ENCODE measurements around the gene PYGO2. TPM values are rescaled to one million over a fixed set of nuclear protein-coding genes. Genes with fewer than 3 reads are reported as not detected.
"Not testable (repeated sequence)": the region's sequence is repeated elsewhere in the genome, so short reads cannot be mapped to it uniquely, and the experiment has no call there.

PYGO2 gene
- total RNA-seq, 2 donors from 2014 or later = 44.1 to 44.6 TPM

DNA sequence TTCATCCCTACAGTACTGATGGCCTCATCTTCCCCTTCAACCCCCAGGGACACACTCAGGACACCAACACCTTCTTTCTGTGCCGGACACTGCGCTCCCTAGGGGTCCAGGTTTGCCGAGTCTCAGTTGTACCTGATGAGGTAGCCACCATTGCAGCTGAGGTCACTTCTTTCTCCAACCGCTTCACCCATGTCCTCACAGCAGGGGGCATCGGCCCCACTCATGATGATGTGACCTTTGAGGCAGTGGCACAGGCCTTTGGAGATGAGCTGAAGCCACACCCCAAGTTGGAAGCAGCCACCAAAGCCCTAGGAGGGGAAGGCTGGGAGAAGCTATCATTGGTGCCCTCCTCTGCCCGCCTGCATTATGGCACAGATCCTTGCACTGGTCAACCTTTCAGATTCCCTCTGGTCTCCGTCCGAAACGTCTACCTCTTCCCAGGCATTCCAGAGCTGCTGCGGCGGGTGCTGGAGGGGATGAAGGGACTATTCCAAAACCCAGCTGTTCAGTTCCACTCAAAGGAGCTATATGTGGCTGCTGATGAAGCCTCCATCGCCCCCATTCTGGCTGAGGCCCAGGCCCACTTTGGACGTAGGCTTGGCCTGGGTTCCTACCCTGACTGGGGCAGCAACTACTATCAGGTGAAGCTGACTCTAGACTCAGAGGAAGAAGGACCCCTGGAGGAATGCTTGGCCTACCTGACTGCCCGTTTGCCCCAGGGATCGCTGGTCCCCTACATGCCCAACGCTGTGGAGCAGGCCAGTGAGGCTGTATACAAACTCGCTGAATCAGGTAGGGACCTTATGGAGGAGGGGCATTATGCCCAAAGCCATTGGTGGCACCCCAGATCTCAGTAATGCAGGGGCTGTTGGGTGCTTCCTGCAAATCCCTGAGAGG is 26.7 kb upstream of the PYGO2 start:
- peaks cover 6% of the 10 kb centered on the region for H3K4me1 ChIP-seq (replicated peaks)
- H3K27ac ChIP-seq = no peak overlapping the region
- H3K36me3 ChIP-seq = peaks cover 0 to 8% of the 10 kb centered on the region in 2 donors
- intact Hi-C loops (cut with DNase I) = no loop called here
- 87% methylated on average over 16 of the region's 17 CpGs for WGBS
- no peak for DNase-seq (ENCODE audit: low spot score)
- TF ChIP-seq POLR2A (IDR thresholded peaks at IDR 0.05) (no peak), CTCF (IDR thresholded peaks at IDR 0.05) (no peak), POLR2AphosphoS5 (IDR thresholded peaks at IDR 0.05) (no peak)
- H3K4me3 ChIP-seq = no peak overlapping the region
- no peaks in the 10 kb centered on the region for H3K27me3 ChIP-seq (replicated peaks; ENCODE audit: insufficient read depth)
- no peaks in the 10 kb centered on the region for H3K9me3 ChIP-seq

DNA sequence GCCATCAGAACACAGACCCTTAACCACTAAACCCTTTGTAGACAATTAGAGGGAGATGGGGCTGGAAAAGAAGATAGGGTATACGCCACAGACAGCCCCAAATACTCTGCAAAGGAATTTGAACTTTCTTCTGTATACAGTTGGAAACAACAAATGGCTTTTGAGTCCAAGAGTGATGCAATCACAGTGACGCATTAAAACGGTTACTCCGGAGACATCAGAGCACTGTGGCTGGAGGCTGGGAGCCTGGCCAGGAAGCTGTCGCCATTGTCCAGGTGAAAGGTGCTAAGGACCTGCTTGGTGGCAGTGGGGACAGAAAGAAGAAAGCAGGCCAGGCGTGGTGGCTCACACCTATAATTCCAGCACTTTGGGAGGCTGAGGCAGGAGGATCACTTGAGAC is 25.7 kb upstream of the PYGO2 start:
- H3K36me3 ChIP-seq = peaks cover 0 to 8% of the 10 kb centered on the region in 2 donors
- H3K27ac ChIP-seq = no peak overlapping the region
- H3K27me3 ChIP-seq (replicated peaks; ENCODE audit: insufficient read depth) = no peaks in the 10 kb centered on the region
- H3K9me3 ChIP-seq = no peaks in the 10 kb centered on the region
- no peak overlapping the region for H3K4me3 ChIP-seq
- WGBS = 74% methylated on average over 6 of the region's 6 CpGs
- intact Hi-C loops (cut with DNase I) = no loop called here
- peaks cover 6% of the 10 kb centered on the region for H3K4me1 ChIP-seq (replicated peaks)
- TF ChIP-seq POLR2A (IDR thresholded peaks at IDR 0.05) = no peak
- TF ChIP-seq POLR2AphosphoS5 (IDR thresholded peaks at IDR 0.05) = no peak
- DNase-seq (ENCODE audit: low spot score) = no peak

GRCh38 chr1:154986736-154987135 is 25.2 kb upstream of the PYGO2 start:
- H3K9me3 ChIP-seq; H3K4me1 ChIP-seq (replicated peaks); H3K27ac ChIP-seq; H3K4me3 ChIP-seq; DNase-seq (ENCODE audit: low spot score); intact Hi-C loops (cut with DNase I); H3K27me3 ChIP-seq (replicated peaks; ENCODE audit: insufficient read depth); H3K36me3 ChIP-seq: not testable (repeated sequence)
- WGBS = 93% methylated on average over 4 of the region's 4 CpGs

GRCh38 chr1:154983776-154984466 is 22.3 kb upstream of the PYGO2 start:
- Histone ChIP-seq H3K27me3 (replicated peaks; ENCODE audit: insufficient read depth) (no peaks in the 10 kb centered on the region), H3K36me3 (peaks cover 0 to 8% of the 10 kb centered on the region in 2 donors), H3K4me3 (peak overlapping the region; percentile 47 to 54), H3K4me1 (replicated peaks) (peaks cover 6% of the 10 kb centered on the region), H3K9me3 (no peaks in the 10 kb centered on the region), H3K27ac (peak overlapping the region; percentile 47 to 72)
- no peak for DNase-seq (ENCODE audit: low spot score)
- 9% methylated on average over 17 of the region's 17 CpGs for WGBS
- TF ChIP-seq CTCF (IDR thresholded peaks at IDR 0.05) (no peak), POLR2AphosphoS5 (IDR thresholded peaks at IDR 0.05) (no peak), POLR2A (IDR thresholded peaks at IDR 0.05) (no peak)
- intact Hi-C loops (cut with DNase I) = no loop called here

DNA sequence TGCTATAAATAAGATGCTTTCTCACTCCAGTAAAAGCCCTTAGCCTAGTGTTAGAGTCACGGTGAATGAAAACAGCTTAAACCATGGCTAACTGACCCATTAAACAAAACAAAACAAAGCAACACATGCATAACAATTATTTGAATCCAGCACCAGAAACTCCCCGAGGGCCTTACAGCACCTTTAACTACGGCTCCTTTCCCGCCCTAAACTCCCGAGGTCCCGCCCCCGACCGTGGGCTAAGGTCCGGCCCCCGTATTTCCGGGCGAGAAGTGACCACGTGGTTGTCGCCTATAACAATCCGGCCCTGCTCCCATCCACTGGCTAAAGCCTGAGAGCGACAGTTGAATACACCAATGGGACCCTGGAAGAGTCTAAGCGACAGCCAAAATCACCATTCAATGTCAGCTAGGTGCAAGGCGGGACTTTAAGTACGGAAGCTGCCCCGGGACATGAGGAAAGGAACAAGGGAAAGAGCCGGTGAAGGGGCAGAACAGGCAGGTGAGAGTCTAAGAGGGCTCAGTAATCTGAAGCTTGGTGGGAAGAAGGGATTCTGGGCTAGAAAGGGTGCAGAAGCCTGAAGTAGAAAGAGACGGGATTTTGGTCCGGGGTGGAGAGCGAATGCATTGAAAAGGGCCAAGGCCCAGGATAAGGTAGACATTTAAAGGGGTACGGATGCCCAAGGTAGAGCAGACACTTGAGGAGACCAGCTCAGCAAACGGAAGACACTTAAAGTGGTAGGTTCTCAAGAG is 21.5 kb upstream of the PYGO2 start, which contains the start of gene FLAD1:
TSS of gene FLAD1 (plus strand) at position 448 of the 752 bp plus-strand sequence. CDS start 351 bp downstream, outside the sequence.
- H3K4me1 ChIP-seq (replicated peaks) = peaks cover 6% of the 10 kb centered on the region
- DNase-seq (ENCODE audit: low spot score) = peak; percentile 99
- TF ChIP-seq POLR2AphosphoS5 (IDR thresholded peaks at IDR 0.05) (peak; percentile 100), POLR2A (IDR thresholded peaks at IDR 0.05) (no peak), CTCF (IDR thresholded peaks at IDR 0.05) (peak in 1 of 4 experiments; percentile 26)
- H3K9me3 ChIP-seq = no peaks in the 10 kb centered on the region
- intact Hi-C loops (cut with DNase I) = no loop called here
- peak within 1 kb of the TSS; percentile 47 to 54 for H3K4me3 ChIP-seq
- under 1% methylated on average over 26 of the region's 26 CpGs for WGBS
- H3K27ac ChIP-seq = peak within 1 kb of the TSS; percentile 58 to 72
- peaks cover 0 to 8% of the 10 kb centered on the region in 2 donors for H3K36me3 ChIP-seq
- no peaks in the 10 kb centered on the region for H3K27me3 ChIP-seq (replicated peaks; ENCODE audit: insufficient read depth)

All from prostate gland (tissue), 2 donors.